ENCODE measurements around the gene SMS.

- TF ChIP-seq FOXA1 (IDR thresholded peaks at IDR 0.05), result no peak
- TF ChIP-seq ZNF384 (IDR thresholded peaks at IDR 0.05), result no peak
- TF ChIP-seq NFRKB (IDR thresholded peaks at IDR 0.05), result no peak
- TF ChIP-seq PKNOX1 (IDR thresholded peaks at IDR 0.05), result no peak
- no peak for TF ChIP-seq FOXK2 (IDR thresholded peaks at IDR 0.05)
- TF ChIP-seq BHLHE40 (IDR thresholded peaks at IDR 0.05; ENCODE audit: borderline replicate concordance), result no peak
Measured at GRCh38 chrX:22012931-22013330, 72.4 kb downstream of the SMS start.
